Measurements from ENCODE around the gene SPECC1.

DNA sequence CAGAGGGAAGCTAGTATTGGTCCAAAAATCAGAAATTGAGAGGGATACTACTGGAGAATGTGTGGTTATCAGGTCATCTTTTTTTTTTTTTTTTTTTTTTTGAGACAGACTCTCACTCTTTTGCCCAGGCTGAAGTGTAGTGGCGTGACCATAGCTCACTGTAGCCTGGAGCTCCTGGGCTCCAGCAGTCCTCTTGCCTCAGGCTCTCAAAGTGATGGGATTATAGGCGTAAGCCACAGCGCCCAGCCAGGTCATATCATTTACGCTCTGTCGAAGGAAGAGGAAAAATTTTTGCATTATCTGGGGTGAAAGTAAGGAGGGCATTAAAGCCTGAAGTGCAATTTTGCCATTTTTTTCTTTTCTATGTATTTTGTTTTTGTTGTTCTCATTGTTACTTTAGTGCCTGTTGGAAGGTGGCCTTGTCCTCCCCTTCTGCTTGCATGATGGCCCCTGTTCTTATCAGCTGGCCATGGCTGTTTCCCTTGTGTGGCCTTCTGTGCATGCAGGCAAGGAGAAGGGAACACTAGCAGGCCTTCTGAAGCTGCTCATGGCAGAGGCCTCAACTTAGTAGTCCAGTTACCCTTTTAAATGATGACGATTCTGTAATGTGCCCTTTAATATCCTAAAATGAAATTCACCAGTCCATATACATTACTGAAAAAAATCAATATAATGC, 118.3 kb downstream of the SPECC1 start:
- TF ChIP-seq EZH2 (IDR thresholded peaks at IDR 0.05; ENCODE audit: insufficient read depth, poor library complexity, severe bottlenecking) (no peak), EZH2phosphoT487 (IDR thresholded peaks at IDR 0.05; ENCODE audit: insufficient read depth, low read depth) (no peak)

Measured in GM23248 (cell line).